Germinal center (tissue), 1 donor: ENCODE data around the gene TBC1D13.
"Not testable (repeated sequence)": the region's sequence is repeated elsewhere in the genome, so short reads cannot be mapped to it uniquely, and the experiment has no call there.

Experiments
- DNase-seq: peaks from one replicate; pipeline ENCODE4 v3.0.0; 2012; ENCODE audit warnings: mixed read lengths, low spot score

Gene TBC1D13, protein sequence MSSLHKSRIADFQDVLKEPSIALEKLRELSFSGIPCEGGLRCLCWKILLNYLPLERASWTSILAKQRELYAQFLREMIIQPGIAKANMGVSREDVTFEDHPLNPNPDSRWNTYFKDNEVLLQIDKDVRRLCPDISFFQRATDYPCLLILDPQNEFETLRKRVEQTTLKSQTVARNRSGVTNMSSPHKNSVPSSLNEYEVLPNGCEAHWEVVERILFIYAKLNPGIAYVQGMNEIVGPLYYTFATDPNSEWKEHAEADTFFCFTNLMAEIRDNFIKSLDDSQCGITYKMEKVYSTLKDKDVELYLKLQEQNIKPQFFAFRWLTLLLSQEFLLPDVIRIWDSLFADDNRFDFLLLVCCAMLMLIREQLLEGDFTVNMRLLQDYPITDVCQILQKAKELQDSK

DNA sequence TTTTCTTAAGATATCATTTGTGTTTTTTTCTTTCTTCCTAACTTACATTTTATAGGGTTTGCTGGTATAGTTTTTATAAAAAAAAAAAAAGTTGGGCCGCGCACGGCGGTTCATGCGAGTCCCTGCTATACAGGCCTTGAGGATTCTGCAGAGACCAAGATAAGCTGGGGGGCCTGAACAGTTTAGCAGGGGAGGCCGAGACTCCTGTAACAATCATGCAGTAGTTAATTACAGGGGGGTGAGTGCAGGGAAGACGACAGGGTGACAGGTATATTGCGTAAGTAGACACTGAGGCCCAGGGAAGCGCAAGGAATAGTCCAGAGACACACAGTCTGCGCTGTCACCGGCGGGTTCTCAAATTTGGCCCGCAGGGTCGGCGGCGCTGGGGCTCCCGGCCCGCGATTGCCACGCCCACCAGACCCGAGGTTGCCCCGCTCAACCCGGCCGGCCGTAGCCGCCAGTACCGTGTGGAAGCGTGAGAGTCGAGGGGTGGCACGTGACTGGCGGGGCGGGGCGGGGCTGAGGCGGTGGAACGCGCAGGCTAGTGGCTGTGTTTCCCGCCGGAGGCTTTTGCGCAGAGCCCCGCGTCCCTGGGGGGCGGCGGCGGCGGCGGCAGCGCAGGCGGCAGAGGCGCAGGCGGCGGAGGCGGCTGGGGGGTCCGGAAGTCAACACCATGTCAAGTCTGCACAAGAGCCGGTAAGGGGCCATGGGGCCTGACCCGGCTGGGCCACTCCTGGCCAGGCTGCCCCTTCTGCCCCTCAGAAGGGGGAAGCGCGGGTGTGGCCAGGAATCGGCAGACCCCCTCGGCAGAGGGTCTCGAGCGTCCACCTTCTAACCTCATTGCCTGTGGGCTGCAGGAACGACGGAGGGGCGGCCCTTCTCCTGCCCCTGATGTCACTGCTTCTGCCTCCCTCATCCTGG, at the start of gene TBC1D13:
TSS of gene TBC1D13 (plus strand) at position 573 of the 921 bp plus-strand sequence. CDS start at position 674, 101 bp downstream.
- DNase-seq, result peak; percentile 95

DNA sequence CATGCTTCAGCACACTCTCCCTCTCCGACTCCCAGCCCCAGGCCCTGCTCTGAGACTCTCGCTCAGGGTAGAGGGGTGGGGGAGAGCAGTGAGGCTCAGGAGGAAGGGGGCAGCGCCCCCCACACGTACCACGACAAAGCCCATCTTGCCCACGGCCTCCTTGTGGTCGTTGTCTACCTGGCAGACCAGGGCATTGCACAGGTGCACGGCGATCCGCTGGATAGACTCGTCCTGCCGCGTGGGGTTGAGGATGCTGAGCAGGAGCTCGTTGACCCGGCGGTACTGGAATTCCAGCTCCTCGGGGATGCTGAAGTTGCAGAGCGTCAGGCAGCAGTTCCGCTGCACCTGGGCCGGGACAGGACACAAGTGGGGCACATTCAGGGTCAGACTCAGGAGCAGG, 44.7 kb upstream of the TBC1D13 start:
- no peak for DNase-seq

DNA sequence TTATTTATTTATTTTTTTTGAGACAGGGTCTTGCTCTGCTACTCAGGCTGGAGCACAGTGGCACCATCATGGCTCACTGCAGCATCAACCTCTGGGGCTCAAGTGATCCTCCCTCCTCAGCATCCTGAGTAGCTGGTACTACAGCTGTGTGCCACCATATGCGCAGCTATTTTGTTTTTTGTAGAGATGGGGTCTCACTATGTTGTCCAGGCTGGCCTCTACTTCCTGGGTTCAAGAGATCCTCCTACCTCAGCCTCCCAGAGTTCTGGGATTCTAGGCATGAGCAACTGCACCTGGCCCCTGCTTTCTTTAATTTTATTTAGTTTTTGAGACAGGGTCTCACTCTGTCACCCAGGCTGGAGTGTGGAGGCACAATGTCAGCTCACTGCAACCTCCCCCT, 43.6 kb upstream of the TBC1D13 start:
- no peak for DNase-seq

DNA sequence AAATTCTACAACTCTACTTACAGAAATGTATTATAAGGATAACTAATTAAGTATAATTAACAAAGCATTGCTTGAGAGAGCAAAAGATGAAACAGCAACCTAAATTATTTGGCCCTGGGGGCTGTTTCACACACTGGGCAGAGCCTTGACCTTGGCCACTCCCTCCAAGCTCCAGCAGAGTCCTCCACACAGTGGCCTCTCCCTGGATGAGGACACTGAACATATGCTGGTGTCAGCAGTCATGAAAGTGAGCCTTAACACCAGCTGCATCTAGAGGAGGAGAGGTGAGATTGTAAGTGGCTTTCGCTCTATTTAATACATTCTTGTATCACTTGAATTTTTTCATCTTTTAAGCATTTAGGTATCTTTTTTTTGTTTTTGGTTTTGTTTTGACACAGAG, 39.8 kb upstream of the TBC1D13 start:
- DNase-seq, result no peak

DNA sequence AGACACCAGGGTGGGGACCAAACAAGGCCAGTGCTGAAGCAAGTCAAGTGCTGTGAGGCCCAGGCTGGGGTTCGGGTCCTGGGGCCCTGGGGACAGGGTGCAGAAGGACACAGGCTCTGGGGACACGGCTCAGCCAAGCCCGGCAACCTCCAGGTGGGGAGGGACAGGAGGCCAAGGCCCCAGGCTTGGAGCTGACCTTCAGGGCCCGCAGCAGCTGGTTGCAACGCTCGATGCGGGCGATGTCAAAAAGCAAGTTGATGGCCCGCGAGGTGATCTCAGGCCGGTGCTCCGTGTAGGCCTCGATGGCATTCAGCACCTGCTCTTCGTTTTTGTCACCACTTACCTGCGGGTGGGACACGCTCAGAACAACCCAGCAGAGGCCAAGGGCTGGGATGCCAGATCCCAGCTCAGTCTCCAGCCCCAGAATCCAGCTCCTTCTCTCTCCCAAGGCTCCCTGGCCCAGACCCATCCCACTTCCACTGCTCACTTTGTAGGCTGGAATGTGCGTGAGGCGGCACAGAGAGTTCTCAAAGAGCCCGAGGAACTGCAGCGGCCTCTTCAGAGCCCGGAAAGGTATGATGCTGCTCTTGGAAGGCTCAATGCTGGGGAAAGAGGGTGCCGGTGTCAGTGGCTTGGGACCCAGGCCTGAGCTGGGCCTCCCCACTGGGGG, 36.0 kb upstream of the TBC1D13 start:
- no peak for DNase-seq

DNA sequence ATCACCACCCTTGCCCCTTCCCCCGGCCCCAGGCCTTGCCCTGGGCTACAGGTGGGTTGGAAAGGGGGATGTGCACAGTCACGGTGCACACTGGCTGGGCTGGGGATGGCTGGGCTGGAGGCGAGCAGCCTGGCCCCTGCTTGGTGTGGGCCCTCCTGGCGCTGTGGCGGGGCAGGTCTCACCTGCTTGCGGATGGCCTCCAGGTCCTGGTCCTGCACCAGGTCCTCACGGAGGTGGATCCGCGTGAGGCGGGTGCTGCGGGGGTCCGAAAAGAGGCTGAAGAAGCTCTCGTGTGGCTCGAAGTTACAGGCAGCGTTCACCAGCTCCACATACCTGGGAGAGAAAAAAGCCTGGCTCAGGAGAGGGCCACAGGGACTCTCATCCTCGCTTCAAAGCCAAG, 33.4 kb upstream of the TBC1D13 start:
- no peak for DNase-seq

DNA sequence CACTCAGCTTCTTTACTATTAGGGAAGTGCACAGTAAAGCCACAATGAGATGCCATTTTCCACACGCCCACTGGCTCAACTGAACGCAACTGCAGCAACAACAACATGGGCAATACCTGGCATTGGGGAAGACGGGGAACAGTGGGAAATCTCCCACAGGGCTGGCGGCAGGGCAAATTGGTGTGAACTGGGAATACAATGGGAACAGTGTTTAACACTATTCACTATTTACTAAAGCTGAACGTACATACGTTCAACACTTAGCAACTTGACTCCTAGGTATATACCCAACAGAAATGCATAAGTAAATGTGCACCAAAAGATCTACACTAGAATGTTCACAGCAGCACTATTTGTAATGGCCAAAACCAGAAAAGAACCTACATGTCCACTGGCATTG, 29.5 kb upstream of the TBC1D13 start:
- DNase-seq, result no peak

DNA sequence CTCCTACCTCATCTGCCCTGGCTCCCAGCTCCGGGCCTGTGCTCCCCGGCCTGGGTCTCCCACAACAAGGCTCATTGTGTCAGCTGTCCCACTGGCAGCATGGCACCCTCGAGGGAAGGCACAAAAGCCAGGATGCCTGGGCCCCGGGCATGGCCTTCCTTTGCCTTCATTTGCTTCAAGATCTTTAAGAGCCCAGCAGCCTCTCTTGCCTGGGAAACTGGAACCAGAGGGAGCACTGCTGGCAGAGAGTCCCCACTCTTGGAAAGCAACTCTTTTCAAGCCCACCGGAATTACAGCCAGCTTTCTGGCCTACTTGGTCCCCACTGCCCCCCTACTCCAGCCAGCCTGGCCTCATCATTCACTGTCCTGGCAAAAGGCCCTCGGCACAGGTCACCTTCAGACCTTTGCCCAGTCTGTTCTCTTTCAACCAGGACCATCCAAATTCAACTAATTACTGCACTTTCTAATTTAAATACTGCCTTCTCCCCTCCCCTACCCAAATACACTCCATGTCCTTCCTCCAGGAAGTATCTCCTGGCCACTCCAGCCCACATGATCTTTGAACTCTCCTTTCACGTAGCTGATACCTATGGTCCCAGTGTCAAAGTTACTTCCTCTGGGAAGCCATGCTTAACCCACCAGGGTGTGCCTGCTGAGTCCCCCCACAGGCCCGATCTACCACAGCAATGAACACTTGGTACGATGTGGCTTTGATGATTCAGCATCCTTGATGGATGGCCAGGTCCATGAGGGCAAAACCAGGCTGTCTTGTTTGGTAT, 24.2 kb upstream of the TBC1D13 start:
- no peak for DNase-seq

DNA sequence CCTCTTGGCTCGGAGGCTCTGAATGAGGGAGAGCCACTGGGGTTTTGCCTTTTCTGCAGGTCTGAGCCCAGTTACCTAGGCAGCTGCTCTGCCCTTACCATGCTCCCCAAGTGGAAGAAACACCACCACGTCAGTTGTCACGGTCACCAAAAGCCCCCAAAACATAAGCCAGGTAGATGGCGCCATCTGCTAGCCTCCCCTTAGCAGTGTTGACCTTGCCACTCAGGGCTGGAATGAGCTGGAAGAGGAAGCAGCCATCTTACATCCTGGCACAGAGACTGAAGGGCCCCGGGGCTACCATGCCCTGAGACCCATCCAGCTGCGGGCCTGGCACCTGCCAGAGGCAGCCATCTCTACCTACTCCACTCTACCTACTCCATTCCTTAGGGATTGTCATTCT, 22.7 kb upstream of the TBC1D13 start:
- DNase-seq, result no peak

DNA sequence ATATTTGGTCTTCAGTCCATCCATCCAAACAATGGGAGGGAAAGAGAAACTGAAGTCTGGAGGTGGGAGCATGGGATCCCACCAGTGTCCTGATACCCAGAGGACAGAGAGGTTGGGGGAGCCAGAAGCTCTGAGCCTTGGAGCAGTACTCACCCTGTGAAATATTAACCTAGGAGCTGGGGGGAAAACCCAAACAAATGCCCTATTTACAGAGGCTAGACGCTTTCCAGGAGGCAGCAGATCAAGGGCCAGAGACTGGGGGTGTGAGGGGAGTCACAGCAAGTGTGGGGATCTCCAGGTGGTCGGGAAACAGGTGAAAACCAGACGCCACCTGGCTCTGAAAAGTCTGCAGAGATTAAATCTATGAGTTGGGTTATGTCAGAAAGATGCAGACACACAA, 21.6 kb upstream of the TBC1D13 start:
- DNase-seq, result no peak

DNA sequence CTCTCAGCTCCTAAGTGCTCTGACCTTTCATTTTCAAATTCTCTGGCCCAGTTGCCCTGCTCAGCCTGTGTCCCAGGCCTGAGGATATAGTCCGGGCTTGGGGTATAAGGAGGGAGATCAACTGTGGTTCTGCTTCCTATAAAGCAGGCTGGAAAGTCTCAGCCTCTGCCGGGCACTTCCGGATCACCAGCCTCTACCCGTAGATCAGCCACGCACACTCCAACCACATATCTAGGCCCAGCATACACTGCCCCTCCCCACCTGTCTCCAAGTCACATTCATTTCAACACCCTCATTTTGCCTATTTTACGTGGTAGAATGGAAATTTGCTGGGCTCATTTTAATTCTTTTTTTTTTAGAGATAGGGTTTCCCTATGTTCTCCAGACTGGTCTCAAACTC, 18.4 kb upstream of the TBC1D13 start:
- DNase-seq, result no peak

DNA sequence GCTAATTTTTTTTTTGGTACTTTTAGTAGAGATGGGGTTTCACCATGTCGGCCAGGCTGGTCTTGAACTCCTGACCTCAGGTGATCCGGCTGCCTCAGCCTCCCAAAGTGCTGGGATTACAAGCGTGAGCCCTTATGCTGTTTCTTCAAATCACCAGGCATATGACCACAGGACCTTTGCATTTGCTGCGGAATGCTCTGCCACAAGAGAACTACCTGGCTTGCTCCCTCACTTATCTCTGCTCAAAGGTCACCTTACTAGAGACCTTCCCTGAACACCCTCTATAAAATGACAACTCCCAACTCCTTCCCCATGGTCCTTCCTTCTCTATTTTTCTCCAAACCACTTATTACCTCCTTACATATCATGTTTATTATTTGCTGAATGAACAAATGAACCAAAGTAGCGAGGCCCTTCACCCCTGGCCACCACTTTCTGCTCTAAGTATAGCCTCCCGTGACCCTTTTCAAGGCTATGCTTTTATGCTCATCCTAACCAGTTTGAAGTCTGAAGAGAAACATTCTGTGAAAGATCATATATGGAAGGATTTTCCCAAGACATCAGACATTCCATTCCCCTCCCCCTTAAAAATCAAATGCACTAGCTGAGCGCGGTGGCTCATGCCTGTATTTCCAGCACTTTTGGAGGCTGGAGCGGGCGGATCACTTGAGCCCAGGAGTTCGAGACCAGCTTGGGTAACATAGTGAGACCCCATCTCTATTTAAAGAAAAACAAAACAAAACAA, 16.6 kb upstream of the TBC1D13 start:
- no peak for DNase-seq

DNA sequence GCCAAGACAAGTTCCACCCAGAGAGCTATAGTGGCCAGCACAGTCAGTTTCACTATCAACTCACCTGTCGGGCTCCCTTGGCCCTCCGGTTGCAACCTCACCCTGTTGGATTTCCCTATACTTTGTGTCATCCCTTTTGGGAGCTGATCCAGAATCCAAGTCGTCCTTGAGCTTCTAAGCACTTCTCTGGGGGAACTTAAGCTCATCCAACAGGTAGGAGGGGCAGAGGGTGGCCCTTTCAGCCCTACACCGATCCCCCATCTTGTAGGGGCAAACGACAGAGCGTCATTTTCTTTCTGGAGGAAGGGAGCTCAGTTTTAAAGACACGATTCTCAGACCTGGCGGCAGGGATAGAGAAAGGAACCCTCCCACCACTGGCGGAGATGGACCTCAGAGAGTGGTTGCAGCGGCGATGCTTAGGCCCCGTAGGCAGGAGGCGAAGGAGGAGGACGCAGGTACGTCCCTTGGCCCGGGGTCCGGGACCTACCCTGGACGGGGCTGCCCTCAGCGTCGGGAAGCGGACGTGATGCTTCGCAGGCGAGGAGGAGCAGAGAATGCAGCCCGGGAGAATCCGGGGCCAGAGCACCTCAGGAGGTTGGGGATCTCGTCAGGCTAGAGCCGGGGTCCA, 15.8 kb upstream of the TBC1D13 start:
- DNase-seq, result no peak

DNA sequence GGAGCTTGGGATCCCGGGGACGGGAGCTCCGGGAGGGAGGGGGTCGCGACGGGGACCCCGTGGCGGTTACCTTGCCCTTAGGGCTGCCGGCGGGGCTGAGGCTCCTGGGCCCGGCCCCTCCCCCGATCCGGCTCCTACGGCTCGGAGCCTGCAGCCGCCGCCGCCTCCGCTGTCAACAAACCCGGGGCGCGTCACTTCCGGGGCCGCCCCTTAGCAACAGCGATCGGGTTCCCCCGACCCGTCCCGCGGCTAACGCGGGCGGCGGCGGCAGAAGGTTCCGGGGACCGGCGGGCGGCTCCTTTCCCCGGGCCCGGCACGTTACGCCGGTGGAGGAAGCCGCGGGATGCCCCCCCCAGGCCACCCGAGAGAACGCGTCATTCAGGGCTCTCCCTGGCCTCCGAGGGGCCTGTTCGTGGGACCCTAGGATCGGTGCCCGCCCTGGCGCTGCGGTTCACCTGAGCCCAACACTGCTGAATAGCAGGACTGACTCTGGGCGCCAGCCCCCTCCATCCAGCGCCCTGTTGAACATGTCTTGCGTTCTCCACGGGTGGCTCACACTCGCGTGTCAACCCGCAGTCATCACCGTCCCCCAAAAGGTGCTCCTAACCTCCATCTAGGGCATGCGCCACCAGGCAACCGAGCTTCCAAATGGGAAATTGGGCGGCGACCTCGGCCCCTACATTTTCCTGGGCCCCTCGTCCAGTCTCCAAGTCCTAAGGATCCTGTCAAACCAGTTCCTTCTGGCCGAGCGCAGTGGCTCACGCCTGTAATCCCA, 15.1 kb upstream of the TBC1D13 start, which contains the start of gene ZER1:
TSS of gene ZER1 (minus strand) at position 183 of the 775 bp plus-strand sequence. CDS start 16,362 bp downstream, outside the sequence.
- DNase-seq, result peak; percentile 97

DNA sequence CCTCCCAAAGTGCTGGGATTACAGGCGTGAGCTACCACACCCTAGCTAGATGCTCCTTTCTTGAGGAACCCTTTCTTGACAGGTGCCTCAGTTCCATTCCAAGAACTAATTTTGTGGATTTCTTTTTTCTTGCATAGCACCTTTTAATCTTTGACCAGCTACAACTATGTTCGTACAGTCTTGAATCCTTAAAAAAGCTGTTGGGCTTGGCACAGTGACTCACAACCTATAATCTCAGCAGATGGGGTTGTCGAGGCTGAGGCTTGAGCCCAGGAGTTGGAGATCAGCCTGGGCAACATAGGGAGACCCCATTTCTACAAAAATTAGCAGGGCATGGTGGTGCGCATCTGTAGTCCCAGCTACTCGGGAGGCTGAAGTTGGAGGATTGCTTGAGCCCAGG, 14.0 kb upstream of the TBC1D13 start:
- no peak for DNase-seq

DNA sequence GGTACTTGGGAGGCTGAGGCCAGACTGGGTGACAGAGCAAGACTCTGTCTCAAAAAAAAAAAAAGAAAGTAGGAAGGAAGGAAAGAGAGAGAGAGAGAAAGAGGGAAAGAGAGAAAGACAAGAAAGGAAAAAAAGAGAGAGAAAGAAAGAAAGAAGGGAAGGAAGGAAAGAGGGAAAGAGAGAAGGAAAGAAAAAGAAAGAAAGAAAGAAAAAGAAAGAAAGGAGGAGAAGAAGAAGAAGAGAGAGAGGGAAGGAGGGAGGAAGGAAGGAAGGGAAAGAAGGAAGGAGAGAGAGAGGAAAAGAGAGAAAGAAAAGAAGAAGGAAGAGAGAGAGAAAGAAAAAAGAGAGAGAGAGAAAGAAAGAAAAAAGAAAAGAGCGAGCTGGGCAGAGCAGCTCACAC, 12.2 kb upstream of the TBC1D13 start:
- DNase-seq, result no peak

DNA sequence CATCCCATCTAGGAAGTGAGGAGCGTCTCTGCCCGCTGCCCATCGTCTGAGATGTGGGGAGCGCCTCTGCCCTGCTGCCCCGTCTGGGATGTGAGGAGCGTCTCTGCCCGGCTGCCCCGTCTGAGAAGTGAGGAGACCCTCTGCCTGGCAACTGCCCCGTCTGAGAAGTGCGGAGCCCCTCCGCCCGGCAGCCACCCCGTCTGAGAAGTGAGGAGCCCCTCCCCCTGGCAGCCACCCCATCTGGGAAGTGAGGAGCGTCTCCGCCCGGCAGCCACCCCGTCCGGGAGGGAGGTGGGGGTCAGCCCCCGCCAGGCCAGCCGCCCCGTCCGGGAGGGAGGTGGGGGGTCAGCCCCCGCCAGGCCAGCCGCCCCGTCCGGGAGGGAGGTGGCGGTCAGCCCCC, 7.0 kb upstream of the TBC1D13 start:
- DNase-seq, result not testable (repeated sequence)

DNA sequence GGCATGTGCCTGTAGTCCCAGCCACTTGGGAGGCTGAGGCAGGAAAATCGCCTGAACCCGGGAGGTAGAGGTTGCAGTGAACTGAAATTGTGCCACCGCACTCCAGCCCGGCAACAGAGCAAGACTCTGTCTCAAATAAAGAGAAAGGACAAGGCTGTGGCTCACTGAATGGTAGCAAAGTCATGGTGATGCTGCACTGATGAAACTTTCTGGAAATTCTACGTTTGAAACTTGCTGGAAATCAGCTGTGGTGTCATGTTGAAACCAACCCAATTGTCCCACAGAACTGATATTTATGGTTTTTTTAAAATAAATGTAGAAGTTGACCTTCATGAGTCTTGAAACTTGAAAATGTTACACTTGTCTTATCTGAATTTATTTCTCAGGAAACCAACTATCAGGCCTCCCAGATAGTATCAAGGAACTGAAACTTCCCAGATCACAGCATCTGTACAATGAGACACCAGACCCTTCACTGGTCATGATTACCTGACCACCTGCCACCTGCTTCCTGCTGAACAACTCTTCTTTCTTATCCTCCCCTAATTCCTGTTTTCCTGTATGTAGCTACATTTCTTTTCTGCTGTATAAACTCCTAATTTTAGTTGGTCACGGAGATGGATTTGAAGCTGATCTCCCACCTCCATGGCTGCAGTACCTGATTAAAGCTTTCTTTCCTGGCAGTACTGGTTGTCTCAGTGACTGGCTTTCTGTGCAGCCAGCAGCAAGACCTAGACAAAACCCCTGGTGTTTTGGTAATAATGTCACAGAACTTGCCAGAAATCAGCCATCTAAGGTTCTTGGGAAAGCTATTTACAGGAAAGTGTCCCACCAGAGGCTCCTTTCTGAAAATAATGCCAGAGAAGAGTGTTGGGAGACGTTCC, 5.6 kb upstream of the TBC1D13 start:
- DNase-seq, result no peak

DNA sequence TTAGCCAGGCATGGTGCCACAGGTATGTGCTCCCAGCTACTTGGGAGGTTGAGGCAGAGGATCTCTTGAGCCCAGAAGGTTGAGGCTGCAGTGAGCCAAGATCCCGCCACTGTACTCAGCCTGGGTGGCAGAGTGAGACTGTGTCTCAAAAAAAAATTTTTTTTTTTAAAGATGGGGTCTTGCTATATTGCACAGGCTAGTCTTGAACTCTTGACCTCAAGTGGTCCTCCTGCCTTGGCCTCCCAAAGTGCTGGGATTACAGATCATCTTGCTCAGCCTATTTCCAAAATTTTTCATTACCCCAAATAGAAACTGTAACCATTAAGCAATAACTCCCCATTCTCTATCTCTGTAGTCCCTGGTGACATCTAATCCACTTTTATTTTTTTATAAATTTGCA, 4.4 kb upstream of the TBC1D13 start:
- DNase-seq, result no peak
